GM23248 (cell line): ENCODE results near the gene CFAP92.

Experiments used
- EZH2 ChIP-seq: fragments of 200-600 bp; sonication (generic); IDR thresholded peaks from 2 replicates; pipeline ENCODE4 v1.6.1; 2018; ENCODE audit warnings: antibody characterized with exemption, mild to moderate bottlenecking; ENCODE audit not compliant: insufficient read depth, poor library complexity, severe bottlenecking
- EZH2phosphoT487 ChIP-seq: fragments of 200-600 bp; sonication (generic); IDR thresholded peaks from 2 replicates; pipeline ENCODE4 v1.6.1; 2018; ENCODE audit warnings: antibody characterized with exemption, moderate library complexity, mild to moderate bottlenecking, low read depth; ENCODE audit not compliant: insufficient read depth

GRCh38 chr3:128993461-128994172, at the start of gene CFAP92:
- TF ChIP-seq EZH2phosphoT487: no peak
- peak; percentile 40 for TF ChIP-seq EZH2
